Neural cell (in vitro differentiated cells): Measurements from ENCODE around the gene TCF4. TPM values are rescaled to one million over a fixed set of nuclear protein-coding genes. Genes with fewer than 3 reads are reported as not detected.

Experiments used
- H2AFZ ChIP-seq: fragments of 200-600, 300-800 bp; sonication (generic), shearing (Covaris generic); 2 replicates; pipeline ENCODE4 v1.6.0; 2014; ENCODE audit warnings: low read depth, mild to moderate bottlenecking, antibody characterized with exemption, low read length, moderate library complexity
- H3F3A ChIP-seq: fragments of 200-600 bp; shearing (Covaris generic); 2 replicates; pipeline ENCODE4 v1.6.1; 2016; ENCODE audit warnings: mild to moderate bottlenecking, moderate library complexity, mixed read lengths, antibody characterized with exemption, low read length; ENCODE audit not compliant: insufficient read depth, poor library complexity, severe bottlenecking
- H3K27ac ChIP-seq: fragments of 200-600, 300-800 bp; sonication (generic), shearing (Covaris generic); 2 replicates; pipeline ENCODE4 v1.5.1; 2014; ENCODE audit warnings: mild to moderate bottlenecking, low read length, moderate library complexity
- H3K27me3 ChIP-seq: fragments of 300-800, 200-600 bp; sonication (generic), shearing (Covaris generic); 2 replicates; pipeline ENCODE4 v1.6.0; 2014; ENCODE audit warnings: mild to moderate bottlenecking, low read depth, low read length, moderate library complexity; ENCODE audit not compliant: insufficient read depth
- H3K36me3 ChIP-seq: fragments of 300-800, 200-600 bp; sonication (generic), shearing (Covaris generic); 2 replicates; pipeline ENCODE4 v1.5.1; 2014; ENCODE audit warnings: mild to moderate bottlenecking, antibody characterized with exemption, low read length, moderate library complexity; ENCODE audit not compliant: insufficient read depth
- H3K4me2 ChIP-seq: fragments of 300-800, 200-600 bp; sonication (generic), shearing (Covaris generic); 2 replicates; pipeline ENCODE4 v1.6.0; 2014; ENCODE audit warnings: mild to moderate bottlenecking, low read length
- H3K4me3 ChIP-seq: fragments of 300-800, 200-600 bp; sonication (generic), shearing (Covaris generic); 2 replicates; pipeline ENCODE4 v1.5.1; 2014; ENCODE audit warnings: mild to moderate bottlenecking, low read length, moderate library complexity
- H3K79me2 ChIP-seq: fragments of 200-600 bp; shearing (Covaris generic); replicated peaks from 2 replicates; pipeline ENCODE4 v1.6.0; 2014; ENCODE audit warnings: mild to moderate bottlenecking, low read length, moderate library complexity; ENCODE audit not compliant: insufficient read depth
- H3K9ac ChIP-seq: fragments of 300-800, 200-600 bp; sonication (generic), shearing (Covaris generic); 2 replicates; pipeline ENCODE4 v1.6.1; 2016; ENCODE audit warnings: mild to moderate bottlenecking, low read length, mixed read lengths
- H3K9me2 ChIP-seq: fragments of 200-600 bp; shearing (Covaris generic); 2 replicates; pipeline ENCODE4 v1.6.1; 2016; ENCODE audit warnings: mild to moderate bottlenecking, low read length, mixed read lengths; ENCODE audit not compliant: insufficient read depth
- H3K9me3 ChIP-seq: fragments of 200-600, 300-800 bp; sonication (generic), shearing (Covaris generic); 2 replicates; pipeline ENCODE4 v1.6.1; 2016; ENCODE audit warnings: mild to moderate bottlenecking, mixed run types, low read length, moderate library complexity, mixed read lengths
- H4K20me1 ChIP-seq: fragments of 200-600 bp; shearing (Covaris generic); 2 replicates; pipeline ENCODE4 v1.6.1; 2016; ENCODE audit warnings: mild to moderate bottlenecking, mixed run types; ENCODE audit not compliant: insufficient read depth
- EP300 ChIP-seq: fragments of 450-650 bp; conservative IDR thresholded peaks from 2 replicates; pipeline ENCODE4 v1.6.1; 2014; ENCODE audit warnings: antibody characterized with exemption, mild to moderate bottlenecking, moderate library complexity; ENCODE audit not compliant: poor library complexity, severe bottlenecking
- EZH2 ChIP-seq: fragments of 200-600, 300-800 bp; shearing (Covaris generic), sonication (generic); IDR thresholded peaks from 2 replicates; pipeline ENCODE4 v1.6.1; 2014; ENCODE audit warnings: antibody characterized with exemption, low read length, borderline replicate concordance, mild to moderate bottlenecking; ENCODE audit not compliant: insufficient read depth, poor library complexity, severe bottlenecking
- MXI1 ChIP-seq: fragments of 450-650 bp; conservative IDR thresholded peaks from 2 replicates; pipeline ENCODE4 v1.6.1; 2014; ENCODE audit warnings: antibody characterized with exemption, mild to moderate bottlenecking; ENCODE audit not compliant: poor library complexity, severe bottlenecking
- POLR2AphosphoS5 ChIP-seq: IDR thresholded peaks from 2 replicates; pipeline ENCODE4 v1.6.1; 2012
- RAD21 ChIP-seq: fragments of 450-650 bp; conservative IDR thresholded peaks from 2 replicates; pipeline ENCODE4 v1.6.1; 2014; ENCODE audit warnings: antibody characterized with exemption, mild to moderate bottlenecking, moderate library complexity
- SMC3 ChIP-seq: fragments of 450-650 bp; conservative IDR thresholded peaks from 2 replicates; pipeline ENCODE4 v1.6.1; 2014; ENCODE audit warnings: antibody characterized with exemption, mild to moderate bottlenecking, moderate library complexity; ENCODE audit not compliant: poor library complexity
- TAF1 ChIP-seq: IDR thresholded peaks from 2 replicates; pipeline ENCODE4 v1.6.1; 2012; ENCODE audit warnings: low read depth
- polyA plus RNA-seq: library from polyadenylated mRNA; depleted of rRNA; stranded (reverse); fragments of >200 nt; gene quantifications from 2 replicates; pipeline ENCODE4 v1.2.3, GENCODE V29; 2014
- TF ChIP-seq, protein P1 (sequence below): fragments of 450-650 bp; IDR thresholded peaks from 2 replicates; pipeline ENCODE4 v1.5.1; 2014; ENCODE audit warnings: antibody characterized with exemption, mild to moderate bottlenecking, moderate library complexity; ENCODE audit not compliant: poor library complexity, severe bottlenecking
- TF ChIP-seq, protein P2 (sequence below): IDR thresholded peaks from 2 replicates; pipeline ENCODE4 v1.6.1; 2012; ENCODE audit warnings: borderline replicate concordance

Gene TCF4
- polyA plus RNA-seq, 1 donor from 2014 or later = 7.0 TPM

DNA sequence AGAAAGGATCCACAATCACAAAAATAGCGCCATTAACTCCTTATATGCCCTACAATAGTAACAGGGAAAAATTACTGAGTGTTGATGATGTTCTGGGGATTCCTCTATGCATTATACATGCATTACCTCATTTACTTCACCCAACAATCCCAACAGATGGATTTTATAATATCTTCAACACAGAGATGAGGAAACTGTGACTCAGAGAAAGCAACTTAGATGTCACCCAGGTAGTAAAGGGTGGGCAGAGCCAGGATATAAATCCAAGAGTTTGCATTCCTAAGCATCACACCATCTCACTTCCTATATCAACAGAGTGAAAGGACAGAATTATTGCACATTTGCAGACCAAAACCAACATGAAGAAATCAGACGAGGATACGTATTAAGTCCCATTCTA is 144.2 kb downstream of the TCF4 start:
- peaks cover 4% of the 10 kb centered on the region for H3K79me2 ChIP-seq
- no peak overlapping the region for H3K27ac ChIP-seq

DNA sequence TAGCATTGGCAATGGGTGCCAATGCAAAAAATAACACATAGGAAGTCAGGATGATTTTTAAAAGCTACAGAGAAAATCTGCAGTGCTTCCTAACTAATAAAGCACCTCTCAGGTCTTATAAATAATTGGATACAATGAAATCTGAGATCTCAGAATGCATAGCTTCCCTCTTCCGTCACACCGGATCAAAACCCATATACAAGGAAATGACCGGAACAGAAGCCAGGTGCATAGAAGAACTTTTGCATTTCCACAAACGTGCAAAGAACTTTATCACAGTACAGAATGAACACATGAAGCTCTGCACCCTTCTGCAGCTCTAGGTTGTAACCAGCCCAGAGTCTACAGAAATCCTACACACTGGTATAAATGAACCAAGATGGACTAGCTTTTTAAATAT is 145.4 kb downstream of the TCF4 start:
- H3K9me2 ChIP-seq = no peaks in the 10 kb centered on the region
- H2AFZ ChIP-seq = no peak overlapping the region
- H3K79me2 ChIP-seq = peaks cover 4% of the 10 kb centered on the region
- H3K4me3 ChIP-seq = no peak overlapping the region
- no peak overlapping the region for H3K9ac ChIP-seq
- no peak for TF ChIP-seq EZH2
- TF ChIP-seq EP300 = no peak
- TF ChIP-seq, protein P1, sequence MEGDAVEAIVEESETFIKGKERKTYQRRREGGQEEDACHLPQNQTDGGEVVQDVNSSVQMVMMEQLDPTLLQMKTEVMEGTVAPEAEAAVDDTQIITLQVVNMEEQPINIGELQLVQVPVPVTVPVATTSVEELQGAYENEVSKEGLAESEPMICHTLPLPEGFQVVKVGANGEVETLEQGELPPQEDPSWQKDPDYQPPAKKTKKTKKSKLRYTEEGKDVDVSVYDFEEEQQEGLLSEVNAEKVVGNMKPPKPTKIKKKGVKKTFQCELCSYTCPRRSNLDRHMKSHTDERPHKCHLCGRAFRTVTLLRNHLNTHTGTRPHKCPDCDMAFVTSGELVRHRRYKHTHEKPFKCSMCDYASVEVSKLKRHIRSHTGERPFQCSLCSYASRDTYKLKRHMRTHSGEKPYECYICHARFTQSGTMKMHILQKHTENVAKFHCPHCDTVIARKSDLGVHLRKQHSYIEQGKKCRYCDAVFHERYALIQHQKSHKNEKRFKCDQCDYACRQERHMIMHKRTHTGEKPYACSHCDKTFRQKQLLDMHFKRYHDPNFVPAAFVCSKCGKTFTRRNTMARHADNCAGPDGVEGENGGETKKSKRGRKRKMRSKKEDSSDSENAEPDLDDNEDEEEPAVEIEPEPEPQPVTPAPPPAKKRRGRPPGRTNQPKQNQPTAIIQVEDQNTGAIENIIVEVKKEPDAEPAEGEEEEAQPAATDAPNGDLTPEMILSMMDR = no peak
- no peak for TF ChIP-seq POLR2AphosphoS5
- TF ChIP-seq TAF1 = no peak
- no peak for TF ChIP-seq SMC3
- TF ChIP-seq MXI1 = no peak
- TF ChIP-seq, protein P2, sequence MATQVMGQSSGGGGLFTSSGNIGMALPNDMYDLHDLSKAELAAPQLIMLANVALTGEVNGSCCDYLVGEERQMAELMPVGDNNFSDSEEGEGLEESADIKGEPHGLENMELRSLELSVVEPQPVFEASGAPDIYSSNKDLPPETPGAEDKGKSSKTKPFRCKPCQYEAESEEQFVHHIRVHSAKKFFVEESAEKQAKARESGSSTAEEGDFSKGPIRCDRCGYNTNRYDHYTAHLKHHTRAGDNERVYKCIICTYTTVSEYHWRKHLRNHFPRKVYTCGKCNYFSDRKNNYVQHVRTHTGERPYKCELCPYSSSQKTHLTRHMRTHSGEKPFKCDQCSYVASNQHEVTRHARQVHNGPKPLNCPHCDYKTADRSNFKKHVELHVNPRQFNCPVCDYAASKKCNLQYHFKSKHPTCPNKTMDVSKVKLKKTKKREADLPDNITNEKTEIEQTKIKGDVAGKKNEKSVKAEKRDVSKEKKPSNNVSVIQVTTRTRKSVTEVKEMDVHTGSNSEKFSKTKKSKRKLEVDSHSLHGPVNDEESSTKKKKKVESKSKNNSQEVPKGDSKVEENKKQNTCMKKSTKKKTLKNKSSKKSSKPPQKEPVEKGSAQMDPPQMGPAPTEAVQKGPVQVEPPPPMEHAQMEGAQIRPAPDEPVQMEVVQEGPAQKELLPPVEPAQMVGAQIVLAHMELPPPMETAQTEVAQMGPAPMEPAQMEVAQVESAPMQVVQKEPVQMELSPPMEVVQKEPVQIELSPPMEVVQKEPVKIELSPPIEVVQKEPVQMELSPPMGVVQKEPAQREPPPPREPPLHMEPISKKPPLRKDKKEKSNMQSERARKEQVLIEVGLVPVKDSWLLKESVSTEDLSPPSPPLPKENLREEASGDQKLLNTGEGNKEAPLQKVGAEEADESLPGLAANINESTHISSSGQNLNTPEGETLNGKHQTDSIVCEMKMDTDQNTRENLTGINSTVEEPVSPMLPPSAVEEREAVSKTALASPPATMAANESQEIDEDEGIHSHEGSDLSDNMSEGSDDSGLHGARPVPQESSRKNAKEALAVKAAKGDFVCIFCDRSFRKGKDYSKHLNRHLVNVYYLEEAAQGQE = no peak
- TF ChIP-seq RAD21 = no peak
- no peaks in the 10 kb centered on the region for H4K20me1 ChIP-seq
- H3K27ac ChIP-seq = no peak overlapping the region
- H3F3A ChIP-seq = no peaks in the 10 kb centered on the region
- no peak overlapping the region for H3K4me2 ChIP-seq
- H3K27me3 ChIP-seq = no peaks in the 10 kb centered on the region
- H3K9me3 ChIP-seq = no peaks in the 10 kb centered on the region
- no peaks in the 10 kb centered on the region for H3K36me3 ChIP-seq

More for the DNA sequence above, 144.2 kb downstream of the TCF4 start:
- TF ChIP-seq SMC3 (no peak), TAF1 (no peak), RAD21 (no peak), MXI1 (no peak), POLR2AphosphoS5 (no peak), EP300 (no peak), EZH2 (no peak)
- TF ChIP-seq, protein P2 = no peak
- TF ChIP-seq, protein P1 = no peak
- H3K9ac ChIP-seq = no peak overlapping the region
- no peaks in the 10 kb centered on the region for H3K36me3 ChIP-seq
- no peak overlapping the region for H3K4me2 ChIP-seq
- H3K9me2 ChIP-seq = no peaks in the 10 kb centered on the region
- no peaks in the 10 kb centered on the region for H3F3A ChIP-seq
- no peaks in the 10 kb centered on the region for H3K27me3 ChIP-seq
- no peak overlapping the region for H3K4me3 ChIP-seq
- H4K20me1 ChIP-seq = no peaks in the 10 kb centered on the region
- H2AFZ ChIP-seq = no peak overlapping the region
- H3K9me3 ChIP-seq = no peaks in the 10 kb centered on the region
